PC-9 (cell line): ENCODE data around the gene CNNM3. TPM values are rescaled to one million over a fixed set of nuclear protein-coding genes. Genes with fewer than 3 reads are reported as not detected.

Experiments
- BruUV-seq: library from RNA; stranded (reverse); fragments of 400-500 nt; replicated peaks from 2 replicates; lab custom pipeline; 2021; lab: Mats Ljungman, UMichigan
- CTCF ChIA-PET: fragments of 300-600 bp; sonication (Branson Sonifier 250); formaldehyde crosslinking; loops from one replicate; lab custom pipeline; 2022; ENCODE audit warnings: antibody characterized with exemption; lab: Charles Lee
- POLR2A ChIA-PET: fragments of 300-600 bp; sonication (Branson Sonifier 250); formaldehyde crosslinking; loops from one replicate; lab custom pipeline; 2022; ENCODE audit warnings: antibody characterized with exemption; ENCODE audit not compliant: unreplicated experiment; lab: Charles Lee
- DNase-seq, 2 experiments: peaks; one replicate each; pipeline versions ENCODE4 v3.0.0 to v3.0.0-alpha.2; 2015 to 2022; ENCODE audit warnings: mixed read lengths in 1 of 2
- H2AFZ ChIP-seq: fragments of 200-600 bp; sonication (generic); 2 replicates; pipeline ENCODE4 v1.8.1; 2017; ENCODE audit warnings: antibody characterized with exemption
- H3F3A ChIP-seq: fragments of 200-600 bp; sonication (generic); 2 replicates; pipeline ENCODE4 v1.8.1; 2017; ENCODE audit warnings: antibody characterized with exemption, mild to moderate bottlenecking, low read depth; ENCODE audit not compliant: insufficient read depth
- H3K27ac ChIP-seq: fragments of 200-600 bp; sonication (generic); 2 replicates; pipeline ENCODE4 v1.6.1; 2016; ENCODE audit warnings: mixed run types
- H3K27me3 ChIP-seq: fragments of 200-600 bp; sonication (generic); 2 replicates; pipeline ENCODE4 v1.6.1; 2016; ENCODE audit warnings: low read depth, mixed run types; ENCODE audit not compliant: insufficient read depth
- H3K36me3 ChIP-seq: fragments of 200-600 bp; sonication (generic); 2 replicates; pipeline ENCODE4 v1.6.1; 2016; ENCODE audit warnings: low read depth, mixed run types
- H3K4me1 ChIP-seq: fragments of 200-600 bp; sonication (generic); replicated peaks from 2 replicates; pipeline ENCODE4 v1.6.1; 2016; ENCODE audit warnings: mixed run types; ENCODE audit not compliant: insufficient read depth
- H3K4me2 ChIP-seq: fragments of 200-600 bp; sonication (generic); 2 replicates; pipeline ENCODE4 v1.6.1; 2017; ENCODE audit warnings: mixed run types
- H3K4me3 ChIP-seq: fragments of 200-600 bp; sonication (generic); 2 replicates; pipeline ENCODE4 v1.6.1; 2016; ENCODE audit warnings: mixed run types
- H3K79me2 ChIP-seq: fragments of 200-600 bp; sonication (generic); 2 replicates; pipeline ENCODE4 v1.6.1; 2017; ENCODE audit warnings: low read depth, mixed run types
- H3K9me2 ChIP-seq: fragments of 200-600 bp; sonication (generic); 2 replicates; pipeline ENCODE4 v1.8.1; 2017; ENCODE audit warnings: mild to moderate bottlenecking; ENCODE audit not compliant: insufficient read depth
- H3K9me3 ChIP-seq: fragments of 200-600 bp; sonication (generic); 2 replicates; pipeline ENCODE4 v1.8.1; 2016; ENCODE audit warnings: low read depth; ENCODE audit not compliant: insufficient read depth
- H4K20me1 ChIP-seq: fragments of 200-600 bp; sonication (generic); 2 replicates; pipeline ENCODE4 v1.8.1; 2017; ENCODE audit not compliant: insufficient read depth
- EZH2 ChIP-seq: fragments of 200-600 bp; sonication (generic); IDR thresholded peaks from 2 replicates; pipeline ENCODE4 v1.8.0; 2017; ENCODE audit warnings: antibody characterized with exemption, low read depth
- intact Hi-C: fragments of 100-400 bp; cut with micrococcal nuclease; formaldehyde crosslinking; loops from one replicate; pipeline ENCODE4 v1.10.0; 2022; ENCODE audit not compliant: unreplicated experiment
- total RNA-seq: library from RNA; stranded (reverse); gene quantifications from 2 replicates; pipeline ENCODE4 v1.2.3, GENCODE V29; 2021
- TF ChIP-seq, protein P1 (sequence below): fragments of 200-600 bp; sonication (generic); conservative IDR thresholded peaks from 2 replicates; pipeline ENCODE4 v1.6.1; 2017; ENCODE audit warnings: mixed run types, antibody characterized with exemption, mild to moderate bottlenecking, moderate library complexity

Gene CNNM3
- total RNA-seq, 1 experiment from 2014 or later: 28.7 TPM

DNA sequence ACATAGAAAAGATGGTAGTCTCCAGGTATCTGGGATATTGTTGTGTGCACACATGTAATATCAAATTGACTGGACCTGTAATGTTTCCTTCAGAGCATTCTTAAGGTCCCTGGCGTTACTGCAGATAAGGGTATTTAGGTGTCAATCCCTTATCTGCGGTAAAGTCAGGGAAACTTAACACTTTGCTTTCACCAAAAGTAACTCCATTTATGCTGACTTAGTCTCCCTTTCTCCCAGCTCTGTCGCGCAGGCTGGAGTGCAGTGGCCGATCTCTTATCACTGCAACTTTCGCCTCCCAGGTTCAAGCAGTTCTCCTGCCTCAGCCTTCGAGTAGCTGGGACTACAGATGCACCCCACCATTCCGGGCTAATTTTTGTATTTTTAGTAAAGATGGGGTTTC is 1.8 kb downstream of the CNNM3 start:
- intact Hi-C loops: loop anchor here (2.0 to 5.0 kb wide), 4 partner anchors 55 to 295 kb away; partner anchors contain the start of gene ANKRD36
- Histone ChIP-seq H3K4me2 (peak overlapping the region; percentile 99), H3K4me3 (peak overlapping the region; percentile 80), H3K9me3 (no peaks in the 10 kb centered on the region), H2AFZ (no peak overlapping the region), H3K27ac (no peak overlapping the region), H3K79me2 (peaks cover 45% of the 10 kb centered on the region), H3K36me3 (0 out of 2 replicates have a peak, but pooled peaks cover 4% of the 10 kb centered on the region), H3K4me1 (peaks cover 26% of the 10 kb centered on the region), H4K20me1 (peaks cover 28% of the 10 kb centered on the region), H3F3A (peaks cover 12% of the 10 kb centered on the region), H3K9me2 (no peaks in the 10 kb centered on the region), H3K27me3 (no peaks in the 10 kb centered on the region)
- ChIA-PET CTCF (interaction anchor here (0.6 kb wide), 1 partner anchor 40 kb away, joined by 5 read pairs; the partner anchor contains the start of gene ANKRD39), POLR2A (no interaction called here)
- TSS peak; percentile 39 for BruUV-seq
- no peak for DNase-seq
- TF ChIP-seq, protein P1, sequence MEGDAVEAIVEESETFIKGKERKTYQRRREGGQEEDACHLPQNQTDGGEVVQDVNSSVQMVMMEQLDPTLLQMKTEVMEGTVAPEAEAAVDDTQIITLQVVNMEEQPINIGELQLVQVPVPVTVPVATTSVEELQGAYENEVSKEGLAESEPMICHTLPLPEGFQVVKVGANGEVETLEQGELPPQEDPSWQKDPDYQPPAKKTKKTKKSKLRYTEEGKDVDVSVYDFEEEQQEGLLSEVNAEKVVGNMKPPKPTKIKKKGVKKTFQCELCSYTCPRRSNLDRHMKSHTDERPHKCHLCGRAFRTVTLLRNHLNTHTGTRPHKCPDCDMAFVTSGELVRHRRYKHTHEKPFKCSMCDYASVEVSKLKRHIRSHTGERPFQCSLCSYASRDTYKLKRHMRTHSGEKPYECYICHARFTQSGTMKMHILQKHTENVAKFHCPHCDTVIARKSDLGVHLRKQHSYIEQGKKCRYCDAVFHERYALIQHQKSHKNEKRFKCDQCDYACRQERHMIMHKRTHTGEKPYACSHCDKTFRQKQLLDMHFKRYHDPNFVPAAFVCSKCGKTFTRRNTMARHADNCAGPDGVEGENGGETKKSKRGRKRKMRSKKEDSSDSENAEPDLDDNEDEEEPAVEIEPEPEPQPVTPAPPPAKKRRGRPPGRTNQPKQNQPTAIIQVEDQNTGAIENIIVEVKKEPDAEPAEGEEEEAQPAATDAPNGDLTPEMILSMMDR: no peak
- TF ChIP-seq EZH2: no peak

DNA sequence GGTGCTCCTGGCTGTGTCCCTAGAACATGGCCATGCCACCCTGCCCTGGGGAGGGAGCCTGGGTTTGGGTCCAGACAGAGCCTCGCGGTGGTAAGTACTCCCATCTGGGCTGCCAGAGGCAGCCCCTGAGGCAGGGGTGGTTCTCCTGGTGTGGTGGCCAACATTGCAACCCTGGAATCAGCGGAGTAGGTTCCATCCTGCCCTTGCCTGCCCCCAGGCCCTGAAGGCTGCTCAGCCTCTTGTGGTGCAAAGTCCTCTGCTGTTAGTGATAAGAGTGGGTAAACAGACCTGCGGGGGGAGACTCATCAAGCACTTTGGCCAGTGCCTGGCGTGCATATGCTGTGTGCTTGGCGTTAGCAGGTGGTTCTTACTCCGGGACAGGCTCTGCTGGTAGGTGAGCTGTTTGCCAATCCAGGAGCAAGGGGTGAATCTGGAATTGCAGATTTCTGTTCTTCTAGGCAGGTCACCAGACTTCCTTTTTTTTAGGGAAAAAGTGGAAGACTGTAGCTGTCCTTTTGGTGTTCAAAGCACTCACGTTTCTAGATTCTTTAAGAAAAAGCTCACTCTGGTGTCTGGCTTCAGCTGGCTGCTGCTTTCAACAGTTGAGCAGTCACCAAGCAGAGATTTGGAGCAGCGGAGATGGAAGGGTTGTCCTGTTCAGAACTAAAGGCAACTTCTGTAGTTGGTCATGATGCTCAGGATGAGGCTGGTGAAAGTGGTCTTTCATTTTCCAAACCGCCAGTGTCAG is 3.2 kb downstream of the CNNM3 start:
- H3K79me2 ChIP-seq: peaks cover 55% of the 10 kb centered on the region
- DNase-seq: no peak
- TF ChIP-seq EZH2: no peak
- TF ChIP-seq, protein P1: no peak
- no peaks in the 10 kb centered on the region for H3K9me2 ChIP-seq
- CTCF ChIA-PET: interaction anchor here (0.6 kb wide), 1 partner anchor 36 kb away, joined by 5 read pairs; no protein-coding TSS in a partner anchor
- no peak overlapping the region for H3K4me2 ChIP-seq
- no peak overlapping the region for H2AFZ ChIP-seq
- H3K4me1 ChIP-seq: peaks cover 34% of the 10 kb centered on the region
- POLR2A ChIA-PET: interaction anchor here (0.6 to 0.7 kb wide), 2 partner anchors 37 to 222 kb away, joined by 4 to 6 read pairs; no protein-coding TSS in a partner anchor
- peaks cover 21% of the 10 kb centered on the region for H3F3A ChIP-seq
- BruUV-seq: no TSS peak
- H3K27me3 ChIP-seq: no peaks in the 10 kb centered on the region
- no peaks in the 10 kb centered on the region for H3K9me3 ChIP-seq
- intact Hi-C loops: loop anchor here (5.0 kb wide), 2 partner anchors 267 to 287 kb away; no protein-coding TSS in a partner anchor
- no peak overlapping the region for H3K27ac ChIP-seq
- peaks cover 28% of the 10 kb centered on the region for H4K20me1 ChIP-seq
- 0 out of 2 replicates have a peak, but pooled peaks cover 9% of the 10 kb centered on the region for H3K36me3 ChIP-seq
- H3K4me3 ChIP-seq: no peak overlapping the region

DNA sequence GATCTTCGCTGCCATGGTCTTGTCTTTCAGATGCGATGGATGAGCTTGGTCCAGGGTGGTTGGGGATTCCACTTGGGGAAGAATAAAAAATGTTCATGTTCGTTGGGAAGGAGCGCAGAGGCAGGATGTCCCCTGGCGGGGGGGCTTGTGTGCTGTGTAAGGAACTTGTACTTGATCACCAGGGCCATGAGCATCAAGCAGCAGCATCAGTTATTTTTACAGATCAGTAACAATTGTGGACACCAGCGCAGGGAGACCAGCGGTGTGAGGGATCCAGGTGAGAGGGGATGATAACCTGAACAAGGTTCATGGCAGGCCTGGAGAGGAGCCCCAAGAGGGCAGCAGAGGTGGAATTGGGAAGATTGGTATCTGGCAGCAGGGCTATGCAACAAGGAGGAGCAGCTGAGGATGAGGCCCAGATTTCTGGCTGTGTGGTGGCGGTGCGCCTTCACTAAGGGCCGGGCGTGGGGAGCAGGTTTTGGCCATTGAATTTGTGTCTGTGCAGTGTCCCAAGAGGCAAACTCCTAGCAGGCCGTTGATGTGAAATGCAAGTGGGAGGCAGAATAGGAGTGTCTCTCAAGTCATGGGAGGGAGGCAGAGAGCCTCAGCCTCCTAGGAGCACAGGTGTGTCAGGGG is 3.9 kb downstream of the CNNM3 start:
- no peak overlapping the region for H3K4me2 ChIP-seq

More for the DNA sequence above, 3.9 kb downstream of the CNNM3 start:
- H3F3A ChIP-seq: peaks cover 18% of the 10 kb centered on the region
- no peaks in the 10 kb centered on the region for H3K9me2 ChIP-seq
- H3K9me3 ChIP-seq: no peaks in the 10 kb centered on the region
- no peak overlapping the region for H3K4me3 ChIP-seq
- no peak overlapping the region for H3K27ac ChIP-seq
- peaks cover 33% of the 10 kb centered on the region for H3K4me1 ChIP-seq
- intact Hi-C loops: loop anchor here (5.0 kb wide), 2 partner anchors 268 to 288 kb away; no protein-coding TSS in a partner anchor
- ChIA-PET CTCF (no interaction called here), POLR2A (interaction anchor here (0.7 kb wide), 1 partner anchor 222 kb away, joined by 4 read pairs; no protein-coding TSS in a partner anchor)
- H3K27me3 ChIP-seq: no peaks in the 10 kb centered on the region
- BruUV-seq: no TSS peak
- H3K36me3 ChIP-seq: 0 out of 2 replicates have a peak, but pooled peaks cover 9% of the 10 kb centered on the region
- peaks cover 55% of the 10 kb centered on the region for H3K79me2 ChIP-seq
- H2AFZ ChIP-seq: no peak overlapping the region
- DNase-seq: no peak
- TF ChIP-seq, protein P1: no peak
- no peak for TF ChIP-seq EZH2
- H4K20me1 ChIP-seq: peaks cover 28% of the 10 kb centered on the region
